Effector memory CD4-positive, alpha-beta T cell (primary cell): ENCODE measurements around the gene RARB.

ENCODE experiments used
- DNase-seq, 3 donors: peaks; one replicate each; pipeline ENCODE4 v3.0.0-alpha.2; 2020
- H3K27ac ChIP-seq: 2 replicates; pipeline ENCODE4 v1.7.0; 2013; ENCODE audit warnings: mild to moderate bottlenecking, low read length, moderate library complexity; ENCODE audit not compliant: insufficient read depth, poor library complexity, severe bottlenecking
- H3K27me3 ChIP-seq: replicated peaks from 2 replicates; pipeline ENCODE4 v1.7.0; 2013; ENCODE audit warnings: mild to moderate bottlenecking, low read length; ENCODE audit not compliant: insufficient read depth, control insufficient read depth, poor library complexity, severe bottlenecking
- H3K36me3 ChIP-seq: 2 replicates; pipeline ENCODE4 v1.7.0; 2013; ENCODE audit warnings: mild to moderate bottlenecking, low read length, moderate library complexity; ENCODE audit not compliant: control insufficient read depth, insufficient read depth
- H3K4me1 ChIP-seq: 2 replicates; pipeline ENCODE4 v1.7.0; 2013; ENCODE audit warnings: low read length, mild to moderate bottlenecking; ENCODE audit not compliant: control insufficient read depth, insufficient read depth, poor library complexity, severe bottlenecking
- H3K4me3 ChIP-seq: 2 replicates; pipeline ENCODE4 v1.7.0; 2013; ENCODE audit warnings: low read length, low read depth, mild to moderate bottlenecking; ENCODE audit not compliant: insufficient read depth, poor library complexity, severe bottlenecking
- H3K9me3 ChIP-seq: 2 replicates; pipeline ENCODE4 v1.7.0; 2013; ENCODE audit warnings: mild to moderate bottlenecking, low read length, moderate library complexity; ENCODE audit not compliant: control insufficient read depth

The RARB gene

DNA sequence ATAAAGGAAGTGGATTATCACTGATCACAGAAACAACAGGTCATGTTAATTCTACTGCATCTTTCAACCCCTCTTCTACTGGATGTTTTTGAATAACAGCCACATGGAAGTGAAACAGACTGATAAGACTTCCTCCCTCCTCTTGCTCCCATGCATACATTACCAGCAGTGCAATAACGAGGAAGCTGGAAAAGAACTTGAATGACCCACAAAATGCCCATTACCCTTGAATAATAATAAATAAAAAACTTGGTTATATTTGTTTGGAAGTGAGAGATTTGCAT, 51.6 kb downstream of the RARB start:
- Histone ChIP-seq H3K4me3 (no peak overlapping the region), H3K36me3 (no peaks in the 10 kb centered on the region), H3K9me3 (no peaks in the 10 kb centered on the region), H3K4me1 (no peaks in the 10 kb centered on the region), H3K27ac (no peak overlapping the region), H3K27me3 (no peaks in the 10 kb centered on the region)
- no peak for DNase-seq

DNA sequence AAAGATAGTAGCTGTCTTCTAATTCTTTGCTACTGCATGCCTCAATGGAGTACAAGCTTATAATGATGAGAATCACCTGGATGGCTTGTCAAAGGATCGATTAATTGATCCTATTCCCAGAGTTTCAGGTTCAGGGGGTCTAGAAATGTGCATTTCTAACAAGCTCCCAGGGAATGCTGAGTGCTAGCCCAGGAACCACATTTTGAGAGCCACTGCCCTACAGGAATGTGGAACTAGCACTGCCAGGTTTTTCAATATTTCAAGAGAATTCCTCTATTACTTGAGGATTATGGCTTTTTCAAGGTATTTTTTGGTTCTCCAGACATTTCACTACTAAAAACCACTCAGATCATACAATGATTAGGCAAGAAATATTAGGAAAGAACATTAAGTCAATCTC, 52.7 kb downstream of the RARB start:
- H3K4me1 ChIP-seq: no peaks in the 10 kb centered on the region
- H3K36me3 ChIP-seq: no peaks in the 10 kb centered on the region
- no peaks in the 10 kb centered on the region for H3K27me3 ChIP-seq
- H3K4me3 ChIP-seq: no peak overlapping the region
- H3K9me3 ChIP-seq: no peaks in the 10 kb centered on the region
- H3K27ac ChIP-seq: no peak overlapping the region
- no peak for DNase-seq

DNA sequence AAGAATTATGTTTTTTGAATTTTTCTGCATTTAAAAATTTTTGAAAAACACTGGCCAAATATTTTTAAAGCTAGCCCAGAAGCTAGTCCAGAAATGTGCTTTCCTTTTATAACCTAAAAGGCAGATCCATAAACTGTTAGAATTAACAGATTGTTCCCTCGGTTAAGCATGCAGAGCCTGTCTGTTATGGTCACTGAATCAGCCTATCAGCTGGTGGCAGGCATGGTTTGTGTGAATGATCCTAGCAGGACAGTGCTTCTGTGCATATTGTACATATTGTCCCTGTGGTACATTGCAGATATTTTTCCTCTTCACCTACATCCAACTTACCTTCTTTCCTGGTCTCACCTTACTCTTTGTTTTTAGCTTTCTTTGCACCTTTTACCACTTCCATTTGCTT, 53.3 kb downstream of the RARB start:
- DNase-seq: no peak
- Histone ChIP-seq H3K27ac (no peak overlapping the region), H3K9me3 (no peaks in the 10 kb centered on the region), H3K27me3 (no peaks in the 10 kb centered on the region), H3K36me3 (no peaks in the 10 kb centered on the region), H3K4me3 (no peak overlapping the region), H3K4me1 (no peaks in the 10 kb centered on the region)

DNA sequence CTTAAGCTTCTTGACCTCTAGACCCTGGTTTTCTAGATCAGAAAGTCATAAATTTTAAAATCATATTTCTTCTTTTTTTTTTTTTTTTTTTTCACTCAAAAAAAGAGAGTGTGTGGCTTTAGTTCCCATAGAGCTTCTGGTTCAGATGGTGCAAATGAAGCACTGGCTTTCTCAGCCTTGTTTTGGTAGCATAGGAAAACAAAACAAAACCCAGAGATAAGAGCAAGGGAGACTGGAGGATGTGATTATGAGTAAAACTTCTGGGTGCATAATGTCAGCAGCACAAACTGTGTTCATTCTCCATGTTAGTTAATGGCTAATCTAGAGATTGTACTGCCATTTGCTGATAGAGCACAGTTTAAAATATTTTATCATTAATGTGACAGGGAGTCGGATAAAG, 55.4 kb downstream of the RARB start:
- Histone ChIP-seq H3K4me3 (no peak overlapping the region), H3K9me3 (no peaks in the 10 kb centered on the region), H3K4me1 (no peaks in the 10 kb centered on the region), H3K27me3 (no peaks in the 10 kb centered on the region), H3K27ac (no peak overlapping the region), H3K36me3 (no peaks in the 10 kb centered on the region)
- no peak for DNase-seq

DNA sequence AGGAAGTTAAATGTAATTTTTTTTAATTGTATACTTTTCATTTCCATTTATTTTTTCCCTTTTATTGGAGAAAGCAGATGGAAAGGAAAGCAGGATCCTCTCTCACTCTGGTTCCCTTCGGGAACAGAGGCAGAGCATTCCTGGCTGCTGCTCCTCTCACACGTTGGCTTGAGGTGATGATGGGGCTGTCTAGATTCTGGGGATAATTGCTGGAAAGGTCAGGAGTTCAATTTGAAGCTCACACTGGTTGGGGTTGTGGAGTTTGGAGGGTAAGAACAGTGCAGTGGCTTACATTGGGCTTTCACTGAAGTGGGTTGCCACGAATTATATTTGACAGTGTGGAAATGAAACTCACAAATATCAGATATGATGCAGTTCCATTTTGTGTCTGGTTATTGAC, 57.6 kb downstream of the RARB start:
- H3K36me3 ChIP-seq: no peaks in the 10 kb centered on the region
- no peak for DNase-seq
- no peaks in the 10 kb centered on the region for H3K4me1 ChIP-seq
- no peaks in the 10 kb centered on the region for H3K27me3 ChIP-seq
- no peaks in the 10 kb centered on the region for H3K9me3 ChIP-seq
- H3K27ac ChIP-seq: no peak overlapping the region
- H3K4me3 ChIP-seq: no peak overlapping the region

DNA sequence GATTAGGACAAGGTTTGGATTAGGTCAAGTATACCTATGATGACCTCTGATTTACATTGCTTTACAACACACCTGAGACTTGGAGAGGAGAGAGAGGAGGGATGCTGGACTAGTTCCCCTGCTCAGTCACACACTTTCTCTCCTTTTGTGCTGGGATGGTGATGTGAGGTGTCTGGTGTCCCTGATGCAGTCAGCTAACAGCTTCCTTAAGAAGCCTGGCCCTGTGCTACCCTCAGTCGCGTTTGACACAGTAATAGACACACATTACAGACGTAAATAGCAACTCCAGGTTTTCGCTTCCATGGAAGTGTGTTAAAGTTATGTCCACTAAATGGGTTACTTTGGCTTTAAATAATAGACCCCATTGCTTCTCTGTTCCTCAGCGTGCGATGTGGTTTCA, 58.9 kb downstream of the RARB start:
- Histone ChIP-seq H3K27me3 (no peaks in the 10 kb centered on the region), H3K9me3 (no peaks in the 10 kb centered on the region), H3K27ac (no peak overlapping the region), H3K4me3 (no peak overlapping the region), H3K36me3 (no peaks in the 10 kb centered on the region), H3K4me1 (no peaks in the 10 kb centered on the region)
- DNase-seq: no peak

DNA sequence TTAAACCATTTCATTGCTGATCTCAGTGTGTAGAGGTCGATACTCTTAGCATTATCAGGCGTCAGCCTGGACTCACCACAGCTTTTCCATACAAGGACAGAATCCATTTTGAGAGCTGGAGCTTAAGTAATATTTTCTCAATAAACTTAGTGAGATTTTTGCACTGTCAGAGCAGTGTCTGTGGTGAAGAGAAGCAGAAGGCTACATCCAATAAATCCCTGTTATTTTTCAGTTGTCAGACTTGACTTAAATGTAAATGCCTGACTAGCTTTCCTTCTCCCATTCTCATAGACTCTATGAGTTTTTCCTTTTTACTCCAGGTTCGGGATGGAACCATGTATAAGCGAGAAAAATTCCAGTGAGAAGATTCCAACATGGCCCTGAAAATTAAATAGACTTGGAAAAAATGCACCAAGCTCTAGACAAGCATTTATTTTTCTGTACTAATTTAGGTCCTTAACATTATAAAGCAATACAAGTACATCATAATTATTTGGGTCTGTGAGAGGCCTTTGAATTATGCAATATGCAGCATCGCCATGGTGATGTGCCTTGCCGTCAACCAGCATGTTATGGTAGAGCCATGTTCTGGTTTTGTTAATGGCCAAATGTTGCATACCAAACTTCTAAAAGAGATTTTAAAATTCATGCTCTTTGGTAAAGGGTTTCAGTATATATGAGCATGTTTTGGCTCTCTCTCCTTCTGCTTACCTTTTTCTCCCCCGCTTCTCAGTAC, 62.0 kb downstream of the RARB start:
- no peak overlapping the region for H3K4me3 ChIP-seq
- H3K27ac ChIP-seq: no peak overlapping the region
- no peaks in the 10 kb centered on the region for H3K4me1 ChIP-seq
- no peaks in the 10 kb centered on the region for H3K27me3 ChIP-seq
- no peaks in the 10 kb centered on the region for H3K9me3 ChIP-seq
- H3K36me3 ChIP-seq: no peaks in the 10 kb centered on the region
- no peak for DNase-seq

DNA sequence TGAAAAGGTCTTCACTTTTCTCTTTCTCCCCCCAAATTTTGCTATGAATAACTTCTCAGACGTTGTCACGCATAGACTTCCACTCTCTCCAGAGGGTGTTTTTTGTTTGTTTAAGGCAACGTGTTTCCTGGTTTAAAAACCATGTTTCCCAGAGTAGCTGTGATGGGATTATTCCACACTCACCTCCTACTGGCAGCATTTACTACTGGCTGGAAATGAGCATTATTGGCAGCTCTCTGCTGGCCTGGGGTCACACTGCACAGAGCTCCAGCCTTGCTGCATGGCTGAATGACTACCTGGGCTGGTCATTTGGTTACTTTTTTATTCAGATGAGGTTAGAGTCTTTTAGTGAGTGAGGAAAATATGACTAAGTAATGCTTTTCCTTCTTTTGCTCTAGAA, 65.2 kb downstream of the RARB start:
- H3K9me3 ChIP-seq: no peaks in the 10 kb centered on the region
- no peak overlapping the region for H3K27ac ChIP-seq
- H3K4me1 ChIP-seq: no peaks in the 10 kb centered on the region
- no peak for DNase-seq
- no peaks in the 10 kb centered on the region for H3K27me3 ChIP-seq
- H3K4me3 ChIP-seq: no peak overlapping the region
- no peaks in the 10 kb centered on the region for H3K36me3 ChIP-seq

DNA sequence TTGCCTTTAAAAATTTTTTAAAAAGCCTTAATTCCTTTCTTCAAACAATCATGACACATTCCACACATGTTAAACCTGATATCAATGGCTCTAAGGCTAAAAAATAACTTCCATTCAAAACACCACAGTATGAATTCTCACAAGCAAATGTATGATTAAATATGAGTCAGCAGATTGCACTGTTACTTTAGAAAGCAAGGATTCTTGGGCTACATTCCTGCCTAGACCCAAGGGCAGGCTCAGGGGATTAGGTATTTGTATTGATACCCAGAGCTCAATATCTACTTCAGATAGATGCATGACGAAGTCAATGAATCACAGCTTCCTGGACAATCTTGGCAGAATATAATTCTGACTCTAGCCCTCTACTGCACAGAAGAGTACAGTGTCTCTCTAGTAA, 65.7 kb downstream of the RARB start:
- Histone ChIP-seq H3K4me1 (no peaks in the 10 kb centered on the region), H3K27ac (no peak overlapping the region), H3K4me3 (no peak overlapping the region), H3K27me3 (no peaks in the 10 kb centered on the region), H3K36me3 (no peaks in the 10 kb centered on the region), H3K9me3 (no peaks in the 10 kb centered on the region)
- DNase-seq: no peak

DNA sequence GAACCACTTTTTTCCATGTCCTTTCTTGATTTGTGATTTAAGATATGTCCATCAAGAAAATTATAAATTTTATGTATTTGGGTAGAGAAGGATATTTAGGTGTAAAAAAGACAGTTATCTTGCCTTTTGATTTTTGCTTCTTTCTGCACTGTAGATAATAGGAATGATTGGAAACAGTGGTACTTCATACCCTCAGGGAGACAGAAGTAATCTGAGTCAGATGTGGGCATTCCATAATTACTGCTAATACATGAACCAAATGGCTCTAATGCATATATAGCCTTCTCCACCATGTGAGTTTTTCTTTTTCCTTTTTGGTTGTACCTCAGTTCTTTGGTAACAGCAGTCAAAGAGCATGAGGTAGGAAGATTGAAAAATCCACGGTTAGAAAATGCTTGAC, 67.2 kb downstream of the RARB start:
- DNase-seq: no peak
- Histone ChIP-seq H3K4me1 (no peaks in the 10 kb centered on the region), H3K36me3 (no peaks in the 10 kb centered on the region), H3K9me3 (no peaks in the 10 kb centered on the region), H3K27ac (no peak overlapping the region), H3K4me3 (no peak overlapping the region), H3K27me3 (no peaks in the 10 kb centered on the region)
